GM12891 (cell line): ENCODE measurements around the gene RERE.

Experiments used
- PAX5 ChIP-seq: IDR thresholded peaks from 2 replicates; pipeline ENCODE4 v1.6.1; 2011; ENCODE audit warnings: low read length, moderate library complexity, mild to moderate bottlenecking; ENCODE audit not compliant: insufficient read depth, severe bottlenecking
- POLR2AphosphoS5 ChIP-seq: IDR thresholded peaks from 2 replicates; pipeline ENCODE4 v1.6.1; 2011; ENCODE audit warnings: low read depth, low read length, control low read depth

- TF ChIP-seq PAX5 (no peak), POLR2AphosphoS5 (no peak)
Observed at GRCh38 chr1:8679395-8679800, 138.0 kb downstream of the RERE start.
